ENCODE data around the gene ACSF3. TPM values are rescaled to one million over a fixed set of nuclear protein-coding genes. Genes with fewer than 3 reads are reported as not detected.

The ACSF3 gene
- total and polyA plus RNA-seq, 2 donors (not counting 1 experiment from before 2014, with no cell fraction given): 45.2 to 113 TPM

GRCh38 chr16:89179656-89180315 is 86.1 kb downstream of the ACSF3 start:
- Histone ChIP-seq H3K79me2 (ENCODE audit: control insufficient read depth, insufficient read depth, low read length) (no peaks in the 10 kb centered on the region), H3K4me2 (replicated peaks; ENCODE audit: low read depth, low read length, poor library complexity, severe bottlenecking) (no peak overlapping the region), H3K27ac (ENCODE audit: low read length in 2 of 2) (no peak overlapping the region), H2AFZ (ENCODE audit: insufficient read depth, low read depth, low read length, poor library complexity, severe bottlenecking) (no peak overlapping the region), H3K4me1 (ENCODE audit: control insufficient read depth in 2 of 2, insufficient read depth in 2 of 2, low read length in 2 of 2) (no peaks in the 10 kb centered on the region), H3K4me3 (ENCODE audit: control extremely low read depth in 1 of 5, extremely low read depth in 1 of 5, insufficient read depth in 1 of 5, low read depth in 2 of 5, low read length in 4 of 5) (no peak overlapping the region), H3K27me3 (replicated peaks in 1 of 4; ENCODE audit: control extremely low read depth in 1 of 4, control insufficient read depth in 3 of 4, insufficient read depth in 4 of 4, low read length in 3 of 4) (peaks cover 0 to 2% (median 0%) of the 10 kb centered on the region in 4 experiments), H3K9ac (ENCODE audit: low read length) (no peak overlapping the region), H3K36me3 (replicated peaks in 1 of 2; ENCODE audit: control extremely low read depth in 1 of 2, control insufficient read depth in 1 of 2, extremely low read depth in 1 of 2, insufficient read depth in 2 of 2, low read length in 1 of 2) (no peaks in the 10 kb centered on the region), H4K20me1 (ENCODE audit: control insufficient read depth, insufficient read depth, low read length, poor library complexity, severe bottlenecking) (no peaks in the 10 kb centered on the region), H3K9me3 (ENCODE audit: control extremely low read depth in 1 of 3, control insufficient read depth in 2 of 3, insufficient read depth in 1 of 3, low read length in 2 of 3) (no peaks in the 10 kb centered on the region)
- no peaks in the 10 kb centered on the region for H3K9me3 Mint-ChIP-seq (ENCODE audit: insufficient read depth)
- POLR2A ChIA-PET: no interaction called here
- TF ChIP-seq EZH2 (IDR thresholded peaks at IDR 0.05; ENCODE audit: borderline replicate concordance, insufficient read depth, low read depth, low read length, poor library complexity, severe bottlenecking) (no peak), CTCF (IDR thresholded peaks at IDR 0.05) (no peak)
- no peak overlapping the region for H3K27ac Mint-ChIP-seq
- intact Hi-C loops (cut with micrococcal nuclease): no loop called here
- 88% methylated on average over 17 of the region's 25 CpGs for WGBS (ENCODE audit: insufficient coverage)
- ATAC-seq (ENCODE audit: low read depth) (no peak), DNase-seq (no peak)
- no peaks in the 10 kb centered on the region for H3K4me1 Mint-ChIP-seq
- no peaks in the 10 kb centered on the region for H3K27me3 Mint-ChIP-seq
- H3K4me3 Mint-ChIP-seq: no peak overlapping the region
- CTCF ChIA-PET: no interaction called here

- no peak overlapping the region for H3K27ac Mint-ChIP-seq
- Histone ChIP-seq H3K79me2 (ENCODE audit: control insufficient read depth, insufficient read depth, low read length) (no peaks in the 10 kb centered on the region), H4K20me1 (ENCODE audit: control insufficient read depth, insufficient read depth, low read length, poor library complexity, severe bottlenecking) (no peaks in the 10 kb centered on the region), H3K9me3 (ENCODE audit: control extremely low read depth in 1 of 3, control insufficient read depth in 2 of 3, insufficient read depth in 1 of 3, low read length in 2 of 3) (peaks cover 0 to 16% (median 0%) of the 10 kb centered on the region in 3 donors), H3K27ac (ENCODE audit: low read length in 2 of 2) (no peak overlapping the region), H3K36me3 (replicated peaks in 1 of 2; ENCODE audit: control extremely low read depth in 1 of 2, control insufficient read depth in 1 of 2, extremely low read depth in 1 of 2, insufficient read depth in 2 of 2, low read length in 1 of 2) (no peaks in the 10 kb centered on the region), H3K4me1 (ENCODE audit: control insufficient read depth in 2 of 2, insufficient read depth in 2 of 2, low read length in 2 of 2) (no peaks in the 10 kb centered on the region), H2AFZ (ENCODE audit: insufficient read depth, low read depth, low read length, poor library complexity, severe bottlenecking) (no peak overlapping the region), H3K9ac (ENCODE audit: low read length) (no peak overlapping the region), H3K27me3 (replicated peaks in 1 of 4; ENCODE audit: control extremely low read depth in 1 of 4, control insufficient read depth in 3 of 4, insufficient read depth in 4 of 4, low read length in 3 of 4) (peaks cover 0 to 2% (median 0%) of the 10 kb centered on the region in 4 experiments), H3K4me2 (replicated peaks; ENCODE audit: low read depth, low read length, poor library complexity, severe bottlenecking) (no peak overlapping the region), H3K4me3 (ENCODE audit: control extremely low read depth in 1 of 5, extremely low read depth in 1 of 5, insufficient read depth in 1 of 5, low read depth in 2 of 5, low read length in 4 of 5) (no peak overlapping the region)
- WGBS (ENCODE audit: insufficient coverage): 68% methylated on average over 11 of the region's 13 CpGs
- intact Hi-C loops (cut with micrococcal nuclease): no loop called here
- TF ChIP-seq EZH2 (IDR thresholded peaks at IDR 0.05; ENCODE audit: borderline replicate concordance, insufficient read depth, low read depth, low read length, poor library complexity, severe bottlenecking) (no peak), CTCF (IDR thresholded peaks at IDR 0.05) (no peak)
- no peak overlapping the region for H3K4me3 Mint-ChIP-seq
- no peaks in the 10 kb centered on the region for H3K4me1 Mint-ChIP-seq
- ATAC-seq (ENCODE audit: low read depth) (no peak), DNase-seq (no peak)
- POLR2A ChIA-PET: no interaction called here
- no peaks in the 10 kb centered on the region for H3K9me3 Mint-ChIP-seq (ENCODE audit: insufficient read depth)
- H3K27me3 Mint-ChIP-seq: no peaks in the 10 kb centered on the region
- CTCF ChIA-PET: interaction anchor here (1.7 kb wide), 1 partner anchor 16 kb away, joined by 4 read pairs; no protein-coding TSS in a partner anchor
Measured at GRCh38 chr16:89183463-89183862, 89.8 kb downstream of the ACSF3 start.

Data from B cell (primary cell).